A549 (cell line): ENCODE results near the gene RNF32. TPM values are rescaled to one million over a fixed set of nuclear protein-coding genes. Genes with fewer than 3 reads are reported as not detected.

Source experiments
- ATAC-seq, 2 experiments: fragments of 200-7000 bp in 1 of 2; fragments of >200 bp in 1 of 2; cut with Nextera tagmentation in 1 of 2; cut with Tn5 transposase in 1 of 2; 3 replicates each; pipeline versions ENCODE4 v1.8.0 to v1.9.1; 2018 to 2020; ENCODE audit warnings: mild to moderate bottlenecking in 1 of 2, moderate library complexity in 1 of 2
- CTCF ChIA-PET: fragments of 300-600 bp; sonication (Branson Sonifier 250); formaldehyde crosslinking; extraction: SDS; loops from one replicate; lab custom pipeline; 2021; ENCODE audit warnings: antibody characterized with exemption, inconsistent platforms; lab: Yijun Ruan, JAX
- POLR2A ChIA-PET: fragments of 350-600 bp; formaldehyde crosslinking; extraction: SDS; loops from one replicate; lab custom pipeline; 2021; ENCODE audit warnings: antibody characterized with exemption, inconsistent platforms; lab: Yijun Ruan, JAX
- DNase-seq, 2 experiments: peaks; one replicate each; pipeline versions ENCODE4 v3.0.0 to v3.0.0-alpha.2; 2011 to 2016; ENCODE audit warnings: low read depth in 1 of 2, low spot score in 1 of 2
- FAIRE-seq: peaks from 2 replicates; lab custom pipeline; 2011; peaks lifted over from hg19 to GRCh38; lab: Jason Lieb, UNC
- H3K27ac ChIP-seq, 2 experiments: fragments of >200 bp; sonication (Bioruptor Twin); formaldehyde crosslinking; 3 replicates each; pipeline ENCODE4 v1.5.1; 2016 to 2017
- H3K4me1 ChIP-seq: fragments of >200 bp; sonication (Bioruptor Twin); formaldehyde crosslinking; 3 replicates; pipeline ENCODE4 v1.6.1; 2016
- H3K4me2 ChIP-seq: fragments of >200 bp; sonication (Bioruptor Twin); formaldehyde crosslinking; 3 replicates; pipeline ENCODE4 v1.6.1; 2016
- H3K4me3 ChIP-seq: fragments of >200 bp; sonication (Bioruptor Twin); formaldehyde crosslinking; 3 replicates; pipeline ENCODE4 v1.5.1; 2016
- H3K9me3 ChIP-seq: fragments of >200 bp; sonication (Bioruptor Twin); formaldehyde crosslinking; 3 replicates; pipeline ENCODE4 v1.6.1; 2016
- ATOH8 ChIP-seq: fragments of 250-450 bp; sonication (Bioruptor Pico); IDR thresholded peaks from 2 replicates; pipeline ENCODE4 v1.5.0; 2020; ENCODE audit warnings: low read depth, mild to moderate bottlenecking, moderate library complexity
- BHLHE40 ChIP-seq: IDR thresholded peaks from 2 replicates; pipeline ENCODE4 v1.6.1; 2012; ENCODE audit warnings: low read depth, low read length, inconsistent platforms
- CBX2 ChIP-seq: fragments of 200-600 bp; sonication (generic); IDR thresholded peaks from 2 replicates; pipeline ENCODE4 v1.6.1; 2016; ENCODE audit warnings: low read depth, mild to moderate bottlenecking, borderline replicate concordance
- CBX8 ChIP-seq: fragments of 200-600 bp; sonication (generic); IDR thresholded peaks from 2 replicates; pipeline ENCODE4 v1.6.1; 2016
- CHD2 ChIP-seq: fragments of 150-350 bp; IDR thresholded peaks from 2 replicates; pipeline ENCODE4 v1.6.1; 2014; ENCODE audit warnings: low read length; ENCODE audit not compliant: partially characterized antibody
- CHD4 ChIP-seq: fragments of 200-600 bp; sonication (generic); IDR thresholded peaks from 2 replicates; pipeline ENCODE4 v1.6.1; 2016; ENCODE audit warnings: antibody characterized with exemption, mild to moderate bottlenecking, borderline replicate concordance
- CTCF ChIP-seq: fragments of >200 bp; sonication (Bioruptor Twin); formaldehyde crosslinking; IDR thresholded peaks from 3 replicates; pipeline ENCODE4 v1.5.1; 2016
- E2F6 ChIP-seq: IDR thresholded peaks from 2 replicates; pipeline ENCODE4 v1.6.1; 2012; ENCODE audit warnings: low read depth, borderline replicate concordance
- EHMT2 ChIP-seq: fragments of 200-600 bp; sonication (generic); IDR thresholded peaks from 2 replicates; pipeline ENCODE4 v1.6.1; 2016; ENCODE audit warnings: antibody characterized with exemption, low read depth, mild to moderate bottlenecking, moderate library complexity
- ESRRA ChIP-seq: fragments of 150-350 bp; IDR thresholded peaks from 2 replicates; pipeline ENCODE4 v1.6.1; 2014; ENCODE audit warnings: mild to moderate bottlenecking, low read length, borderline replicate concordance
- FOSL2 ChIP-seq, 2 experiments: fragments of 450-650 bp in 1 of 2; fragments of >200 bp in 1 of 2; sonication (Bioruptor Twin) in 1 of 2; formaldehyde crosslinking; IDR thresholded peaks; 2 replicates each; pipeline versions ENCODE4 v1.5.0 to v1.6.1; 2016 to 2020; ENCODE audit warnings: mild to moderate bottlenecking in 1 of 2, moderate library complexity in 1 of 2
- GATA3 ChIP-seq: IDR thresholded peaks from 2 replicates; pipeline ENCODE4 v1.6.1; 2012; ENCODE audit warnings: borderline replicate concordance
- HMGXB4 ChIP-seq: fragments of 250-450 bp; sonication (Bioruptor Pico); IDR thresholded peaks from 2 replicates; pipeline ENCODE4 v1.5.0; 2021; ENCODE audit warnings: mild to moderate bottlenecking, moderate library complexity, borderline replicate concordance
- HOXA7 ChIP-seq: fragments of 250-450 bp; sonication (Bioruptor Pico); IDR thresholded peaks from 2 replicates; pipeline ENCODE4 v1.5.0; 2020; ENCODE audit warnings: mild to moderate bottlenecking, moderate library complexity
- HOXB13 ChIP-seq: fragments of 250-450 bp; sonication (Bioruptor Pico); IDR thresholded peaks from 2 replicates; pipeline ENCODE4 v1.5.0; 2020; ENCODE audit warnings: low read depth, mild to moderate bottlenecking, moderate library complexity
- JUN ChIP-seq, 2 experiments: fragments of >200 bp; sonication (Bioruptor Twin); formaldehyde crosslinking; IDR thresholded peaks; 2 replicates in 1 of 2; 3 replicates in 1 of 2; pipeline ENCODE4 v1.6.1; 2016 to 2017
- KDM1A ChIP-seq: fragments of 200-600 bp; sonication (generic); IDR thresholded peaks from 2 replicates; pipeline ENCODE4 v1.6.1; 2016; ENCODE audit warnings: low read depth, mild to moderate bottlenecking
- KDM5A ChIP-seq: fragments of 200-600 bp; sonication (generic); IDR thresholded peaks from 2 replicates; pipeline ENCODE4 v1.6.1; 2016; ENCODE audit warnings: antibody characterized with exemption, mild to moderate bottlenecking
- MAX ChIP-seq: IDR thresholded peaks from 2 replicates; pipeline ENCODE4 v1.6.1; 2012
- MAZ ChIP-seq: fragments of 150-350 bp; IDR thresholded peaks from 2 replicates; pipeline ENCODE4 v1.6.1; 2014; ENCODE audit warnings: antibody characterized with exemption, low read depth, low read length, borderline replicate concordance
- MYC ChIP-seq: IDR thresholded peaks from 2 replicates; pipeline ENCODE4 v1.6.1; 2012; ENCODE audit warnings: mild to moderate bottlenecking, inconsistent platforms, low read length, improper control_type of control experiment, borderline replicate concordance
- PBX3 ChIP-seq: IDR thresholded peaks from 2 replicates; pipeline ENCODE4 v1.6.1; 2012
- PHF8 ChIP-seq: fragments of 200-600 bp; sonication (generic); IDR thresholded peaks from 2 replicates; pipeline ENCODE4 v1.6.1; 2016; ENCODE audit warnings: low read depth, mild to moderate bottlenecking, antibody characterized with exemption, moderate library complexity, borderline replicate concordance
- RAD21 ChIP-seq, 2 experiments: fragments of >200 bp in 1 of 2; sonication (Bioruptor Twin) in 1 of 2; formaldehyde crosslinking in 1 of 2; IDR thresholded peaks in 1 of 2; conservative IDR thresholded peaks in 1 of 2; 2 replicates in 1 of 2; 3 replicates in 1 of 2; pipeline ENCODE4 v1.6.1; 2012 to 2018; ENCODE audit warnings: inconsistent platforms in 1 of 2
- RARB ChIP-seq: fragments of 250-450 bp; sonication (Bioruptor Pico); IDR thresholded peaks from 2 replicates; pipeline ENCODE4 v1.8.0; 2021; ENCODE audit warnings: mild to moderate bottlenecking, moderate library complexity
- SREBF2 ChIP-seq: fragments of 450-650 bp; IDR thresholded peaks from 2 replicates; pipeline ENCODE4 v1.6.1; 2014; ENCODE audit warnings: mild to moderate bottlenecking, moderate library complexity
- USF2 ChIP-seq: fragments of 450-650 bp; IDR thresholded peaks from 2 replicates; pipeline ENCODE4 v1.6.1; 2014; ENCODE audit warnings: antibody characterized with exemption
- WGBS: methylation state at CpG from one replicate; pipeline ENCODE4 v1.1.6; 2017; ENCODE audit errors: missing lambda C conversion rate; 5-methylcytosine and 5-hydroxymethylcytosine counted together
- polyA plus RNA-seq, 4 experiments: library from polyadenylated mRNA; depleted of rRNA in 3 of 4; stranded (reverse); fragments of >200 nt; fragmentation: RNase III in 1 of 4; extraction: RNeasy Plus Mini Kit Qiagen cat#74134 plus additional on column Dnase treatment in 1 of 4; gene quantifications; 2 replicates in 3 of 4; 3 replicates in 1 of 4; pipeline ENCODE4 v1.2.3, GENCODE V29; 2011 to 2017

RNF32 gene
- polyA plus RNA-seq, 2 of the 4 experiments (the other 2 are of a cell fraction): 1.8 to 2.8 TPM

- Histone ChIP-seq H3K4me3 (no peak overlapping the region), H3K27ac (no peak overlapping the region), H3K4me2 (no peak overlapping the region), H3K9me3 (peaks cover 17% of the 10 kb centered on the region), H3K4me1 (no peaks in the 10 kb centered on the region)
- FAIRE-seq (no peak), ATAC-seq (no peak), DNase-seq (no peak)
- CTCF ChIA-PET: no interaction called here
- no peak for TF ChIP-seq KDM5A
- no peak for TF ChIP-seq MYC
- no peak for TF ChIP-seq USF2
- TF ChIP-seq CHD2: no peak
- no peak for TF ChIP-seq JUN (IDR thresholded peaks at IDR 0.05)
- no peak for TF ChIP-seq SREBF2
- TF ChIP-seq GATA3: no peak
- TF ChIP-seq PHF8: no peak
- TF ChIP-seq EHMT2: no peak
- TF ChIP-seq CHD4: no peak
- TF ChIP-seq HMGXB4 (CRISPR knock-in tag): no peak
- no peak for TF ChIP-seq RARB
- TF ChIP-seq HOXB13: no peak
- no peak for TF ChIP-seq ESRRA
- no peak for TF ChIP-seq PBX3
- WGBS: 57% methylated on average over 3 of the region's 3 CpGs
- POLR2A ChIA-PET: no interaction called here
Measured at GRCh38 chr7:156634117-156634516, 6.5 kb upstream of the RNF32 start.

GRCh38 chr7:156635529-156636385 is 4.8 kb upstream of the RNF32 start:
- no peak overlapping the region for H3K27ac ChIP-seq
- H3K4me3 ChIP-seq: no peak overlapping the region
- 86% methylated on average over 7 of the region's 7 CpGs for WGBS
- TF ChIP-seq MAZ (no peak), BHLHE40 (no peak), E2F6 (no peak), MAX (no peak), HOXA7 (CRISPR knock-in tag) (no peak), ESRRA (no peak), CTCF (no peak), CHD2 (no peak), ATOH8 (no peak), HOXB13 (no peak), USF2 (no peak), KDM1A (no peak), RAD21 (conservative IDR thresholded peaks at IDR 0.05 in 1 of 2, IDR thresholded peaks at IDR 0.05 in 1 of 2) (no peak), CBX2 (no peak), FOSL2 (IDR thresholded peaks at IDR 0.05) (no peak), FOSL2 (CRISPR knock-in tag; IDR thresholded peaks at IDR 0.05) (no peak), MYC (no peak), CBX8 (no peak)
- no peak overlapping the region for H3K4me2 ChIP-seq
- FAIRE-seq (no peak), ATAC-seq (no peak), DNase-seq (no peak)
- ChIA-PET POLR2A (no interaction called here), CTCF (no interaction called here)
- H3K9me3 ChIP-seq: peaks cover 12% of the 10 kb centered on the region
- no peaks in the 10 kb centered on the region for H3K4me1 ChIP-seq
